22Rv1 (cell line): ENCODE measurements around the gene SPOCK1.

Experiments
- H3K27ac ChIP-seq: fragments of 450-650 bp; 2 replicates; pipeline ENCODE4 v1.5.1; 2017
- CTCF ChIP-seq: fragments of 450-650 bp; IDR thresholded peaks from 2 replicates; pipeline ENCODE4 v1.5.1; 2017; ENCODE audit warnings: mild to moderate bottlenecking
- ZFX ChIP-seq: fragments of 450-650 bp; IDR thresholded peaks from 2 replicates; pipeline ENCODE4 v1.6.1; 2017; ENCODE audit warnings: antibody characterized with exemption, borderline replicate concordance

The SPOCK1 gene

GRCh38 chr5:137134920-137135532, 364.1 kb downstream of the SPOCK1 start:
- H3K27ac ChIP-seq, result no peak overlapping the region
- TF ChIP-seq ZFX, result no peak
- TF ChIP-seq CTCF, result no peak

GRCh38 chr5:137129886-137130680, 369.0 kb downstream of the SPOCK1 start:
- no peak overlapping the region for H3K27ac ChIP-seq
- TF ChIP-seq CTCF (no peak), ZFX (no peak)

GRCh38 chr5:137128012-137128411, 371.1 kb downstream of the SPOCK1 start:
- TF ChIP-seq ZFX (no peak), CTCF (no peak)
- no peak overlapping the region for H3K27ac ChIP-seq

GRCh38 chr5:137126829-137127228, 372.3 kb downstream of the SPOCK1 start:
- TF ChIP-seq ZFX (no peak), CTCF (no peak)
- H3K27ac ChIP-seq, result no peak overlapping the region

GRCh38 chr5:137122558-137122957, 376.6 kb downstream of the SPOCK1 start:
- no peak for TF ChIP-seq CTCF
- no peak for TF ChIP-seq ZFX
- no peak overlapping the region for H3K27ac ChIP-seq

GRCh38 chr5:137122075-137122474, 377.1 kb downstream of the SPOCK1 start:
- TF ChIP-seq ZFX (no peak), CTCF (no peak)

GRCh38 chr5:137119321-137119720, 379.8 kb downstream of the SPOCK1 start:
- TF ChIP-seq ZFX (no peak), CTCF (no peak)
- no peak overlapping the region for H3K27ac ChIP-seq

More at GRCh38 chr5:137122075-137122474, 377.1 kb downstream of the SPOCK1 start:
- H3K27ac ChIP-seq, result no peak overlapping the region
